GM19238 (cell line): Measurements from ENCODE around the gene ACVRL1.

Experiments
- DNase-seq: peaks from one replicate; pipeline ENCODE4 v3.0.0; 2011; ENCODE audit warnings: low spot score; ENCODE audit not compliant: insufficient read length

The ACVRL1 gene

GRCh38 chr12:51942056-51942455 lies 34.8 kb downstream of the ACVRL1 start:
- DNase-seq: no peak

GRCh38 chr12:51942501-51943000 lies 35.2 kb downstream of the ACVRL1 start:
- DNase-seq: no peak

GRCh38 chr12:51943346-51943745 lies 36.0 kb downstream of the ACVRL1 start:
- DNase-seq: no peak

- DNase-seq: no peak
Measured at GRCh38 chr12:51944608-51945233, 37.4 kb downstream of the ACVRL1 start.

- no peak for DNase-seq
Measured at GRCh38 chr12:51947246-51947996, 40.1 kb downstream of the ACVRL1 start.

GRCh38 chr12:51948066-51948465 lies 40.8 kb downstream of the ACVRL1 start:
- DNase-seq: no peak

- no peak for DNase-seq
Measured at GRCh38 chr12:51949342-51950030, 42.2 kb downstream of the ACVRL1 start.

GRCh38 chr12:51950682-51951198 lies 43.4 kb downstream of the ACVRL1 start:
- no peak for DNase-seq

GRCh38 chr12:51951199-51951842 lies 44.0 kb downstream of the ACVRL1 start, which contains the start of gene ACVR1B:
Gene ACVR1B, plus strand, starts transcription at chr12:51951699. Its CDS starts 45 bp downstream, at chr12:51951744.
- DNase-seq: peak; percentile 65

GRCh38 chr12:51951843-51952722 lies 44.8 kb downstream of the ACVRL1 start:
- no peak for DNase-seq

GRCh38 chr12:51953089-51953488 lies 45.8 kb downstream of the ACVRL1 start:
- no peak for DNase-seq

- no peak for DNase-seq
Measured at GRCh38 chr12:51953864-51954263, 46.6 kb downstream of the ACVRL1 start.

- DNase-seq: no peak
Measured at GRCh38 chr12:51954561-51955361, 47.5 kb downstream of the ACVRL1 start.

GRCh38 chr12:51955702-51956101 lies 48.4 kb downstream of the ACVRL1 start:
- no peak for DNase-seq

- no peak for DNase-seq
Measured at GRCh38 chr12:51958542-51958941, 51.2 kb downstream of the ACVRL1 start.

GRCh38 chr12:51959211-51959610 lies 51.9 kb downstream of the ACVRL1 start:
- DNase-seq: no peak

GRCh38 chr12:51959921-51960320 lies 52.6 kb downstream of the ACVRL1 start:
- DNase-seq: no peak

GRCh38 chr12:51960488-51960887 lies 53.2 kb downstream of the ACVRL1 start:
- DNase-seq: no peak

GRCh38 chr12:51960890-51961289 lies 53.6 kb downstream of the ACVRL1 start:
- no peak for DNase-seq

- no peak for DNase-seq
Measured at GRCh38 chr12:51961834-51962233, 54.5 kb downstream of the ACVRL1 start.
